ENCODE data around the gene REEP3. TPM values are rescaled to one million over a fixed set of nuclear protein-coding genes. Genes with fewer than 3 reads are reported as not detected.

The REEP3 gene
- total RNA-seq, 1 experiment from 2014 or later = 135 TPM

DNA sequence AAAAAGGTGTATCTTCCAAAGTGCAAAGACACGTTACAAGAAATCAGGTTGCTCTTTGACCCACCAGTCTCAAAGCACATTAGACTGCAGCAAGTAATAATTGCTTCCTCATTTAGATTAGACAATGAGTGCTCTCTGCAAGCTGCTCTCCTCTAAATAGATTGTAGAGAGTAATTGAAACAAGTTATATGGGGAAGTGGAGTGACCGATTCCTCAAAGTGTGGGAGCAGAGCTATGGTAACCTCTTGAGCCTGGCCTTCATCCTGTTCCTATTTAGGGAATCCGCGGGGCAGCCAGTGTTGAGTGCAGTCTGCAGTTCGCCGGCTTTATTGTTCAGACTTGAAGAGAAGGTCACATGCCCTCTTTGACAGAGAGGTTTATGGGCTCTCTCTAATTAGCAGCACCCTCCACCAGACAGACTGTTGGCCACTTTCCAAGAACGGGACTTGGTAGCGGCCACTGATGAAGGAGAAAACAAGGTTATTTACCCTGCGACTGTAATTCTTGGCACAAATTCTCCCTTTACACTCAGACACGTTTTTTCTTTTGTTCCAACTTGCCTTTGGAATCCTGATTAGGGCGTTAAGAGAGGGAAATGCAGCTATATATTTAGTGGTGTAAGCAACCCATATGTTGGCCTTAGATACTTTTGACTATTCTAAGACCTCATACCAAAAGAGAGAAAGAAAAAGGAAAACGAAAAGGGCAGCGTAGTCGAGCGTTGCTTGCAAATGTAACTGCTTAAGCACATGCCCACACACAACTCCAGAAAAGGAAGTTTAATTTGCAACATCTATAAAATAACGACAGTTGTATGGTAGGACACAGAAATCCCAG, 107.5 kb downstream of the REEP3 start:
- BruUV-seq (replicated peaks) = no TSS peak
- in situ Hi-C loops (cut with HindIII; ENCODE audit: low pct_unique_long_range_greater_than_20kb, low sequenced_read_pairs) (no loop called here), intact Hi-C loops (cut with micrococcal nuclease; ENCODE audit: unreplicated experiment) (loop anchor here (1.0 to 2.0 kb wide), 3 partner anchors 162 to 411 kb away; no protein-coding TSS in a partner anchor)
- Histone ChIP-seq H3K27me3 (ENCODE audit: control insufficient read depth, insufficient read depth, low read length) (no peaks in the 10 kb centered on the region), H3K36me3 (ENCODE audit: control insufficient read depth, insufficient read depth, low read length) (no peaks in the 10 kb centered on the region), H3K4me1 (ENCODE audit: control insufficient read depth, insufficient read depth, low read length) (peaks cover 41% of the 10 kb centered on the region), H3K27ac (ENCODE audit: low read length) (peak overlapping the region; percentile 99), H3K9me3 (ENCODE audit: control insufficient read depth, insufficient read depth, low read depth, low read length) (no peaks in the 10 kb centered on the region), H3K4me3 (ENCODE audit: low read depth in 2 of 2, low read length in 2 of 2) (peak overlapping the region; percentile 72 to 88)
- ATAC-seq = peak; percentile 22
- DNase-seq (ENCODE audit: low read depth, low spot score) = peak; percentile 18
- TF ChIP-seq POLR2AphosphoS5 (IDR thresholded peaks at IDR 0.05; ENCODE audit: low read depth, low read length) (no peak), SIN3A (IDR thresholded peaks at IDR 0.05; ENCODE audit: borderline replicate concordance, insufficient read depth, low read depth, low read length) (no peak)
- TF ChIP-seq, protein P1, sequence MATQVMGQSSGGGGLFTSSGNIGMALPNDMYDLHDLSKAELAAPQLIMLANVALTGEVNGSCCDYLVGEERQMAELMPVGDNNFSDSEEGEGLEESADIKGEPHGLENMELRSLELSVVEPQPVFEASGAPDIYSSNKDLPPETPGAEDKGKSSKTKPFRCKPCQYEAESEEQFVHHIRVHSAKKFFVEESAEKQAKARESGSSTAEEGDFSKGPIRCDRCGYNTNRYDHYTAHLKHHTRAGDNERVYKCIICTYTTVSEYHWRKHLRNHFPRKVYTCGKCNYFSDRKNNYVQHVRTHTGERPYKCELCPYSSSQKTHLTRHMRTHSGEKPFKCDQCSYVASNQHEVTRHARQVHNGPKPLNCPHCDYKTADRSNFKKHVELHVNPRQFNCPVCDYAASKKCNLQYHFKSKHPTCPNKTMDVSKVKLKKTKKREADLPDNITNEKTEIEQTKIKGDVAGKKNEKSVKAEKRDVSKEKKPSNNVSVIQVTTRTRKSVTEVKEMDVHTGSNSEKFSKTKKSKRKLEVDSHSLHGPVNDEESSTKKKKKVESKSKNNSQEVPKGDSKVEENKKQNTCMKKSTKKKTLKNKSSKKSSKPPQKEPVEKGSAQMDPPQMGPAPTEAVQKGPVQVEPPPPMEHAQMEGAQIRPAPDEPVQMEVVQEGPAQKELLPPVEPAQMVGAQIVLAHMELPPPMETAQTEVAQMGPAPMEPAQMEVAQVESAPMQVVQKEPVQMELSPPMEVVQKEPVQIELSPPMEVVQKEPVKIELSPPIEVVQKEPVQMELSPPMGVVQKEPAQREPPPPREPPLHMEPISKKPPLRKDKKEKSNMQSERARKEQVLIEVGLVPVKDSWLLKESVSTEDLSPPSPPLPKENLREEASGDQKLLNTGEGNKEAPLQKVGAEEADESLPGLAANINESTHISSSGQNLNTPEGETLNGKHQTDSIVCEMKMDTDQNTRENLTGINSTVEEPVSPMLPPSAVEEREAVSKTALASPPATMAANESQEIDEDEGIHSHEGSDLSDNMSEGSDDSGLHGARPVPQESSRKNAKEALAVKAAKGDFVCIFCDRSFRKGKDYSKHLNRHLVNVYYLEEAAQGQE (IDR thresholded peaks at IDR 0.05; ENCODE audit: insufficient read depth in 1 of 2, low read depth in 2 of 2, low read length in 1 of 2) = no peak
- TF ChIP-seq, protein P2, sequence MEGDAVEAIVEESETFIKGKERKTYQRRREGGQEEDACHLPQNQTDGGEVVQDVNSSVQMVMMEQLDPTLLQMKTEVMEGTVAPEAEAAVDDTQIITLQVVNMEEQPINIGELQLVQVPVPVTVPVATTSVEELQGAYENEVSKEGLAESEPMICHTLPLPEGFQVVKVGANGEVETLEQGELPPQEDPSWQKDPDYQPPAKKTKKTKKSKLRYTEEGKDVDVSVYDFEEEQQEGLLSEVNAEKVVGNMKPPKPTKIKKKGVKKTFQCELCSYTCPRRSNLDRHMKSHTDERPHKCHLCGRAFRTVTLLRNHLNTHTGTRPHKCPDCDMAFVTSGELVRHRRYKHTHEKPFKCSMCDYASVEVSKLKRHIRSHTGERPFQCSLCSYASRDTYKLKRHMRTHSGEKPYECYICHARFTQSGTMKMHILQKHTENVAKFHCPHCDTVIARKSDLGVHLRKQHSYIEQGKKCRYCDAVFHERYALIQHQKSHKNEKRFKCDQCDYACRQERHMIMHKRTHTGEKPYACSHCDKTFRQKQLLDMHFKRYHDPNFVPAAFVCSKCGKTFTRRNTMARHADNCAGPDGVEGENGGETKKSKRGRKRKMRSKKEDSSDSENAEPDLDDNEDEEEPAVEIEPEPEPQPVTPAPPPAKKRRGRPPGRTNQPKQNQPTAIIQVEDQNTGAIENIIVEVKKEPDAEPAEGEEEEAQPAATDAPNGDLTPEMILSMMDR (IDR thresholded peaks at IDR 0.05) = no peak
- POLR2A ChIA-PET = interaction anchor here (0.5 to 1.0 kb wide), 6 partner anchors 18 to 364 kb away, joined by 3 to 12 read pairs (median 3); no protein-coding TSS in a partner anchor
- CTCF ChIA-PET = interaction anchor here (0.5 to 1.4 kb wide), 7 partner anchors 12 to 462 kb away, joined by 3 to 14 read pairs (median 5); no protein-coding TSS in a partner anchor

DNA sequence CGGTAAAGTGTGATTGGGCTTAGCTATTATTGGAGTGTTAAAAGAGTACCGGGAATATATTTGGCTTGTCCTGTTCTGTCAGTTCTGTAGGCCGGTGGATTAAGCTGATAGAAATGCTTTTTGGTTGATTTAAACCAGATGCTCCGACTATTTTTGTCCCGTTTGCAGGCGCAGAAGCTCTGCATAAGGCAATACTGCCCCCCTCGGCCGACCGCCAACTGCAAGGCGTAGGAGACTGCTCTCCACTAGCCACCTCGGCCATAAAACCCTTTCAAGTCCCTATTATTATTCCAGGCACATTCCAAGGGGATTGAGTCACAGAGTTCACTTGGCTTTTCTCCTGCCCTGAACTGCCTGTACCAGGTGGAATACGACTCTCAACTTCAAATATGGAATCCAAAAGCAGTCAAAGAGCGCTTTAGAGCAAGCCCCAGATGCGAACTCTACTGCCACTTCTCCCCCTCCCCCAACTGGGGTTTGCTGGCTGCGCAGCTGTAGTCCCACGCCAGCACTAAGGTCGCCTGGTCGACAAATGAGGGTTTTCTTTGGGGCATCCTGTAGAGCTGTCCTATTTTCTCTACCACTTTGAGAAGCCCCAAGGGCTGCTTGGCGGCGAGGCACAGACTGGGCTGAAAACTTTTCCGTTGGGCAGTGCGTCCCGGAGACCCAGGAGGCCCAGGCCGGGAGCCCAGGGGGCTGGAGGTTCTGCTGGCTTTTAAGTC, 108.3 kb downstream of the REEP3 start:
- POLR2A ChIA-PET = interaction anchor here (0.5 to 1.5 kb wide), 5 partner anchors 19 to 369 kb away, joined by 3 to 5 read pairs (median 3); no protein-coding TSS in a partner anchor
- DNase-seq (ENCODE audit: low read depth, low spot score) (peak; percentile 97), ATAC-seq (peak; percentile 83)
- Histone ChIP-seq H3K4me1 (ENCODE audit: control insufficient read depth, insufficient read depth, low read length) (peaks cover 43% of the 10 kb centered on the region), H3K27ac (ENCODE audit: low read length) (peak overlapping the region; percentile 99), H3K36me3 (ENCODE audit: control insufficient read depth, insufficient read depth, low read length) (no peaks in the 10 kb centered on the region), H3K4me3 (ENCODE audit: low read depth in 2 of 2, low read length in 2 of 2) (peak overlapping the region; percentile 72 to 88), H3K9me3 (ENCODE audit: control insufficient read depth, insufficient read depth, low read depth, low read length) (no peaks in the 10 kb centered on the region), H3K27me3 (ENCODE audit: control insufficient read depth, insufficient read depth, low read length) (no peaks in the 10 kb centered on the region)
- in situ Hi-C loops (cut with HindIII; ENCODE audit: low pct_unique_long_range_greater_than_20kb, low sequenced_read_pairs) = no loop called here
- TSS peak; percentile 95 for BruUV-seq (replicated peaks)
- TF ChIP-seq, protein P2 (IDR thresholded peaks at IDR 0.05) = peak; percentile 95
- peak; percentile 86 for TF ChIP-seq POLR2AphosphoS5 (IDR thresholded peaks at IDR 0.05; ENCODE audit: low read depth, low read length)
- TF ChIP-seq TCF7L2 (IDR thresholded peaks at IDR 0.05; ENCODE audit: low read depth, low read length) = peak; percentile 100
- TF ChIP-seq, protein P1 (IDR thresholded peaks at IDR 0.05; ENCODE audit: insufficient read depth in 1 of 2, low read depth in 2 of 2, low read length in 1 of 2) = peak; percentile 19 to 32; a peak in 1 of 4 replicates
- TF ChIP-seq SIN3A (IDR thresholded peaks at IDR 0.05; ENCODE audit: borderline replicate concordance, insufficient read depth, low read depth, low read length) = peak; percentile 84
- intact Hi-C loops (cut with micrococcal nuclease; ENCODE audit: unreplicated experiment) = loop anchor here (1.0 to 5.0 kb wide), 4 partner anchors 83 to 412 kb away; no protein-coding TSS in a partner anchor
- CTCF ChIA-PET = interaction anchor here (0.5 to 1.4 kb wide), 5 partner anchors 13 to 463 kb away, joined by 3 to 8 read pairs (median 4); no protein-coding TSS in a partner anchor
